HEK293 (cell line): ENCODE results near the gene NCOR1.

ENCODE experiments used
- CTCF ChIA-PET: fragments of 350-600 bp; formaldehyde crosslinking; extraction: SDS; loops from one replicate; lab custom pipeline; 2021; ENCODE audit warnings: antibody characterized with exemption; lab: Yijun Ruan, JAX
- POLR2A ChIA-PET: fragments of 300-600 bp; formaldehyde crosslinking; extraction: SDS; loops from one replicate; lab custom pipeline; 2020; ENCODE audit warnings: antibody characterized with exemption, inconsistent platforms; lab: Yijun Ruan, JAX
- H3K27ac ChIP-seq: fragments of 200-500 bp; sonication (Bioruptor generic); 2 replicates; pipeline ENCODE4 v1.5.1; 2014; ENCODE audit warnings: low read depth, low read length, control low read depth, inconsistent platforms; ENCODE audit errors: extremely low read depth
- H3K36me3 ChIP-seq, 2 experiments: fragments of 200-500 bp in 1 of 2; sonication (Bioruptor generic) in 1 of 2; 1 replicate in 1 of 2; 2 replicates in 1 of 2; pipeline ENCODE4 v1.5.1; 2014 to 2017; ENCODE audit warnings: inconsistent platforms in 2 of 2, low read length in 2 of 2; ENCODE audit not compliant: control insufficient read depth in 2 of 2, insufficient read depth in 1 of 2
- H3K4me1 ChIP-seq: fragments of 200-500 bp; sonication (Bioruptor generic); 2 replicates; pipeline ENCODE4 v1.5.1; 2014; ENCODE audit warnings: mild to moderate bottlenecking, low read length, inconsistent platforms; ENCODE audit not compliant: control insufficient read depth, insufficient read depth
- H3K4me3 ChIP-seq: 2 replicates; pipeline ENCODE4 v1.5.1; 2011; ENCODE audit warnings: low read depth, mild to moderate bottlenecking, control low read depth, low read length, moderate library complexity
- H3K9me3 ChIP-seq: fragments of 200-500 bp; sonication (Bioruptor generic); 2 replicates; pipeline ENCODE4 v1.5.1; 2014; ENCODE audit warnings: low read depth, low read length, inconsistent platforms; ENCODE audit not compliant: control insufficient read depth, insufficient read depth
- HOXD13 ChIP-seq: sonication (generic); formaldehyde crosslinking; IDR thresholded peaks from 2 replicates; pipeline ENCODE4 v1.8.0; 2022; ENCODE audit warnings: missing genetic modification reagents, borderline replicate concordance
- PBX3 ChIP-seq: sonication (generic); formaldehyde crosslinking; IDR thresholded peaks from 2 replicates; pipeline ENCODE4 v1.8.1; 2022; ENCODE audit warnings: mild to moderate bottlenecking, moderate library complexity, missing genetic modification reagents
- YY2 ChIP-seq: fragments of 450-650 bp; formaldehyde crosslinking; IDR thresholded peaks from 2 replicates; pipeline ENCODE4 v1.5.1; 2016; ENCODE audit warnings: missing biosample characterization, missing genetic modification characterization
- ZNF174 ChIP-seq: fragments of 450-650 bp; formaldehyde crosslinking; IDR thresholded peaks from 2 replicates; pipeline ENCODE4 v1.5.0; 2017; ENCODE audit warnings: missing biosample characterization, mild to moderate bottlenecking, missing genetic modification characterization
- ZNF223 ChIP-seq: fragments of 450-650 bp; formaldehyde crosslinking; IDR thresholded peaks from 2 replicates; pipeline ENCODE4 v1.5.1; 2016; ENCODE audit warnings: missing biosample characterization, missing genetic modification characterization
- ZNF266 ChIP-seq: fragments of 450-650 bp; formaldehyde crosslinking; IDR thresholded peaks from 2 replicates; pipeline ENCODE4 v1.5.1; 2016; ENCODE audit warnings: missing biosample characterization, missing genetic modification characterization, low read depth
- ZNF394 ChIP-seq: fragments of 450-650 bp; formaldehyde crosslinking; IDR thresholded peaks from 2 replicates; pipeline ENCODE4 v1.5.1; 2016; ENCODE audit warnings: missing biosample characterization, missing genetic modification characterization, mild to moderate bottlenecking, moderate library complexity, borderline replicate concordance
- ZNF548 ChIP-seq: fragments of 450-650 bp; formaldehyde crosslinking; IDR thresholded peaks from 2 replicates; pipeline ENCODE4 v1.5.1; 2016; ENCODE audit warnings: missing biosample characterization, missing genetic modification characterization
- ZNF558 ChIP-seq: fragments of 450-650 bp; formaldehyde crosslinking; IDR thresholded peaks from 2 replicates; pipeline ENCODE4 v1.5.1; 2016; ENCODE audit warnings: missing biosample characterization, missing genetic modification characterization
- ZNF571 ChIP-seq: fragments of 450-650 bp; formaldehyde crosslinking; IDR thresholded peaks from 2 replicates; pipeline ENCODE4 v1.5.0; 2017; ENCODE audit warnings: missing biosample characterization, missing genetic modification characterization
- ZNF600 ChIP-seq: fragments of 450-650 bp; formaldehyde crosslinking; IDR thresholded peaks from 2 replicates; pipeline ENCODE4 v1.5.1; 2016; ENCODE audit warnings: missing biosample characterization, missing genetic modification characterization
- ZNF626 ChIP-seq: fragments of 450-650 bp; sonication (Bioruptor Pico); formaldehyde crosslinking; IDR thresholded peaks from 2 replicates; pipeline ENCODE4 v1.5.1; 2018; ENCODE audit warnings: missing biosample characterization, missing genetic modification characterization, inconsistent platforms
- ZNF768 ChIP-seq: fragments of 450-650 bp; formaldehyde crosslinking; IDR thresholded peaks from 2 replicates; pipeline ENCODE4 v1.5.1; 2018; ENCODE audit warnings: missing biosample characterization, mild to moderate bottlenecking, missing genetic modification characterization
- ZNF830 ChIP-seq: fragments of 450-650 bp; IDR thresholded peaks from 2 replicates; pipeline ENCODE4 v1.5.0; 2018; ENCODE audit warnings: missing biosample characterization, missing genetic modification characterization, low read depth, mild to moderate bottlenecking, moderate library complexity
- ZNF837 ChIP-seq: fragments of 450-650 bp; formaldehyde crosslinking; IDR thresholded peaks from 2 replicates; pipeline ENCODE4 v1.5.1; 2016; ENCODE audit warnings: missing biosample characterization, missing genetic modification characterization
- ZSCAN5A ChIP-seq: fragments of 450-650 bp; formaldehyde crosslinking; IDR thresholded peaks from 2 replicates; pipeline ENCODE4 v1.5.1; 2016; ENCODE audit warnings: missing biosample characterization, missing genetic modification characterization
- TF ChIP-seq, protein P1 (sequence below): fragments of 450-650 bp; formaldehyde crosslinking; IDR thresholded peaks from 2 replicates; pipeline ENCODE4 v1.5.1; 2016; ENCODE audit warnings: missing biosample characterization, missing genetic modification characterization
- TF ChIP-seq, protein P2 (sequence below): fragments of 450-650 bp; formaldehyde crosslinking; IDR thresholded peaks from 2 replicates; pipeline ENCODE4 v1.5.1; 2017; ENCODE audit warnings: missing biosample characterization, missing genetic modification characterization
- TF ChIP-seq, protein P3 (sequence below): fragments of 450-650 bp; formaldehyde crosslinking; IDR thresholded peaks from 2 replicates; pipeline ENCODE4 v1.5.1; 2017; ENCODE audit warnings: missing biosample characterization, missing genetic modification characterization

Gene NCOR1

GRCh38 chr17:16007439-16007838 lies 207.9 kb downstream of the NCOR1 start (continued):
- no peak for TF ChIP-seq PBX3
- no peak for TF ChIP-seq ZSCAN5A (tag by site-specific recombination)

GRCh38 chr17:16005636-16006035 lies 209.7 kb downstream of the NCOR1 start:
- Histone ChIP-seq H3K4me1 (no peaks in the 10 kb centered on the region), H3K27ac (no peak overlapping the region)
- ChIA-PET POLR2A (interaction anchor here (0.6 kb wide), 2 partner anchors 301 to 1513 kb away, joined by 3 to 8 read pairs; no protein-coding TSS in a partner anchor), CTCF (interaction anchor here (0.5 to 0.6 kb wide), 2 partner anchors 8 to 10 kb away, joined by 3 read pairs; no protein-coding TSS in a partner anchor)
- TF ChIP-seq ZNF837 (tag by site-specific recombination) (no peak), ZNF571 (tag by site-specific recombination) (no peak), ZNF394 (tag by site-specific recombination) (no peak), ZNF830 (no peak), ZNF768 (tag by site-specific recombination) (no peak), ZNF558 (tag by site-specific recombination) (no peak), YY2 (no peak), ZNF174 (no peak)
- TF ChIP-seq, protein P1, sequence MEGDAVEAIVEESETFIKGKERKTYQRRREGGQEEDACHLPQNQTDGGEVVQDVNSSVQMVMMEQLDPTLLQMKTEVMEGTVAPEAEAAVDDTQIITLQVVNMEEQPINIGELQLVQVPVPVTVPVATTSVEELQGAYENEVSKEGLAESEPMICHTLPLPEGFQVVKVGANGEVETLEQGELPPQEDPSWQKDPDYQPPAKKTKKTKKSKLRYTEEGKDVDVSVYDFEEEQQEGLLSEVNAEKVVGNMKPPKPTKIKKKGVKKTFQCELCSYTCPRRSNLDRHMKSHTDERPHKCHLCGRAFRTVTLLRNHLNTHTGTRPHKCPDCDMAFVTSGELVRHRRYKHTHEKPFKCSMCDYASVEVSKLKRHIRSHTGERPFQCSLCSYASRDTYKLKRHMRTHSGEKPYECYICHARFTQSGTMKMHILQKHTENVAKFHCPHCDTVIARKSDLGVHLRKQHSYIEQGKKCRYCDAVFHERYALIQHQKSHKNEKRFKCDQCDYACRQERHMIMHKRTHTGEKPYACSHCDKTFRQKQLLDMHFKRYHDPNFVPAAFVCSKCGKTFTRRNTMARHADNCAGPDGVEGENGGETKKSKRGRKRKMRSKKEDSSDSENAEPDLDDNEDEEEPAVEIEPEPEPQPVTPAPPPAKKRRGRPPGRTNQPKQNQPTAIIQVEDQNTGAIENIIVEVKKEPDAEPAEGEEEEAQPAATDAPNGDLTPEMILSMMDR (tag by site-specific recombination) = no peak
- TF ChIP-seq, protein P2, sequence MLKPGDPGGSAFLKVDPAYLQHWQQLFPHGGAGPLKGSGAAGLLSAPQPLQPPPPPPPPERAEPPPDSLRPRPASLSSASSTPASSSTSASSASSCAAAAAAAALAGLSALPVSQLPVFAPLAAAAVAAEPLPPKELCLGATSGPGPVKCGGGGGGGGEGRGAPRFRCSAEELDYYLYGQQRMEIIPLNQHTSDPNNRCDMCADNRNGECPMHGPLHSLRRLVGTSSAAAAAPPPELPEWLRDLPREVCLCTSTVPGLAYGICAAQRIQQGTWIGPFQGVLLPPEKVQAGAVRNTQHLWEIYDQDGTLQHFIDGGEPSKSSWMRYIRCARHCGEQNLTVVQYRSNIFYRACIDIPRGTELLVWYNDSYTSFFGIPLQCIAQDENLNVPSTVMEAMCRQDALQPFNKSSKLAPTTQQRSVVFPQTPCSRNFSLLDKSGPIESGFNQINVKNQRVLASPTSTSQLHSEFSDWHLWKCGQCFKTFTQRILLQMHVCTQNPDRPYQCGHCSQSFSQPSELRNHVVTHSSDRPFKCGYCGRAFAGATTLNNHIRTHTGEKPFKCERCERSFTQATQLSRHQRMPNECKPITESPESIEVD (tag by site-specific recombination) = no peak
- TF ChIP-seq, all 188 proteins: peak for 0
- H3K4me3 ChIP-seq = no peak overlapping the region
- peaks cover 84 to 91% of the 10 kb centered on the region in 2 experiments for H3K36me3 ChIP-seq
- no peaks in the 10 kb centered on the region for H3K9me3 ChIP-seq

DNA sequence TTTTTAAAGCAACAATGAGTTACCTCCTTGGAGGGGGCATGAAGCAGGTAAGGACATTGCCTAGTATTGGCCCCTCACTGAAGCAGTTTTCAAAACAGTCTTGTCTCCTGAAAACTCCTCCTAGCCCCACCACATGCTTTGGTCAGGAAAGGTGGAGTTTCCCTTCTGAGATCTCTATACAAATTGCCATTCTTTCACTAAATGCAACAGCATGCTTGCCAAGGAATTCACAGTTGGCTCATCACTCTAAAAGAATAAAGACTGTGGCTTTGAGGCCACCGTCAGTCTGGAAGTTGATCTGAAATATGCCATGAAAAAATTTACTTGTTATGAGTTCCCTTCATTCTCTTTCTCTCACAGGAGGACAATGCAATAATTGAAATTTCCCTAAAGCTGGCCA lies 211.5 kb downstream of the NCOR1 start:
- TF ChIP-seq ZNF548 (tag by site-specific recombination) (no peak), ZNF266 (tag by site-specific recombination) (no peak), HOXD13 (CRISPR knock-in tag) (no peak), ZNF223 (tag by site-specific recombination) (no peak), ZNF626 (tag by site-specific recombination) (no peak), ZNF600 (no peak)
- TF ChIP-seq, protein P3, sequence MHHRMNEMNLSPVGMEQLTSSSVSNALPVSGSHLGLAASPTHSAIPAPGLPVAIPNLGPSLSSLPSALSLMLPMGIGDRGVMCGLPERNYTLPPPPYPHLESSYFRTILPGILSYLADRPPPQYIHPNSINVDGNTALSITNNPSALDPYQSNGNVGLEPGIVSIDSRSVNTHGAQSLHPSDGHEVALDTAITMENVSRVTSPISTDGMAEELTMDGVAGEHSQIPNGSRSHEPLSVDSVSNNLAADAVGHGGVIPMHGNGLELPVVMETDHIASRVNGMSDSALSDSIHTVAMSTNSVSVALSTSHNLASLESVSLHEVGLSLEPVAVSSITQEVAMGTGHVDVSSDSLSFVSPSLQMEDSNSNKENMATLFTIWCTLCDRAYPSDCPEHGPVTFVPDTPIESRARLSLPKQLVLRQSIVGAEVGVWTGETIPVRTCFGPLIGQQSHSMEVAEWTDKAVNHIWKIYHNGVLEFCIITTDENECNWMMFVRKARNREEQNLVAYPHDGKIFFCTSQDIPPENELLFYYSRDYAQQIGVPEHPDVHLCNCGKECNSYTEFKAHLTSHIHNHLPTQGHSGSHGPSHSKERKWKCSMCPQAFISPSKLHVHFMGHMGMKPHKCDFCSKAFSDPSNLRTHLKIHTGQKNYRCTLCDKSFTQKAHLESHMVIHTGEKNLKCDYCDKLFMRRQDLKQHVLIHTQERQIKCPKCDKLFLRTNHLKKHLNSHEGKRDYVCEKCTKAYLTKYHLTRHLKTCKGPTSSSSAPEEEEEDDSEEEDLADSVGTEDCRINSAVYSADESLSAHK (tag by site-specific recombination) = no peak
- peaks cover 71 to 83% of the 10 kb centered on the region in 2 experiments for H3K36me3 ChIP-seq
- H3K4me1 ChIP-seq = no peaks in the 10 kb centered on the region
- H3K9me3 ChIP-seq = no peaks in the 10 kb centered on the region
- ChIA-PET CTCF (no interaction called here), POLR2A (no interaction called here)
- no peak overlapping the region for H3K27ac ChIP-seq
- H3K4me3 ChIP-seq = no peak overlapping the region
